H1 (cell line): ENCODE measurements around the gene ARHGEF4. TPM values are rescaled to one million over a fixed set of nuclear protein-coding genes. Genes with fewer than 3 reads are reported as not detected.

ENCODE experiments used
- BRCA1 ChIP-seq: IDR thresholded peaks from 2 replicates; pipeline ENCODE4 v1.6.1; 2012; ENCODE audit warnings: low read depth, low read length, improper control_type of control experiment
- CEBPB ChIP-seq: IDR thresholded peaks from 2 replicates; pipeline ENCODE4 v1.6.1; 2012; ENCODE audit warnings: low read depth, low read length
- CTCF ChIP-seq, 3 experiments: IDR thresholded peaks; 1 replicate in 2 of 3; 2 replicates in 1 of 3; pipeline versions ENCODE4 v1.5.1 to v1.6.1; 2011; ENCODE audit warnings: low read length in 3 of 3, mild to moderate bottlenecking in 3 of 3, inconsistent platforms in 2 of 3, low read depth in 1 of 3, moderate library complexity in 1 of 3; ENCODE audit not compliant: insufficient read depth in 1 of 3; ENCODE audit errors: control extremely low read depth in 1 of 3
- RAD21 ChIP-seq, 2 experiments: IDR thresholded peaks in 1 of 2; conservative IDR thresholded peaks in 1 of 2; 2 replicates each; pipeline ENCODE4 v1.6.1; 2011; ENCODE audit warnings: low read depth in 2 of 2, low read length in 2 of 2, improper control_type of control experiment in 1 of 2, inconsistent platforms in 1 of 2, mild to moderate bottlenecking in 1 of 2, moderate library complexity in 1 of 2
- RBBP5 ChIP-seq: IDR thresholded peaks from 2 replicates; pipeline ENCODE4 v1.7.1; 2012; ENCODE audit warnings: low read depth, mild to moderate bottlenecking, inconsistent platforms, low read length, moderate library complexity, borderline replicate concordance
- RNF2 ChIP-seq: fragments of 200-900, 300-1000 bp; sonication (generic); IDR thresholded peaks from 2 replicates; pipeline ENCODE4 v1.7.1; 2016; ENCODE audit warnings: borderline replicate concordance, low read depth, mild to moderate bottlenecking, antibody characterized with exemption, low read length; ENCODE audit not compliant: poor library complexity, severe bottlenecking; ENCODE audit errors: missing control alignments
- polyA plus RNA-seq, 7 experiments: library from polyadenylated mRNA; depleted of rRNA in 3 of 7; stranded (reverse) in 5 of 7; unstranded in 2 of 7; fragments of >200 nt in 5 of 7; fragments of 200-250 nt in 2 of 7; gene quantifications; 1 replicate in 5 of 7; 2 replicates in 1 of 7; 4 replicates in 1 of 7; pipeline versions ENCODE4 v1.2.1 to v1.2.3, GENCODE V29; 2011 to 2013; ENCODE audit warnings: missing spikeins in 2 of 7, mixed read lengths in 2 of 7
- total RNA-seq: library from RNA; stranded (reverse); fragmentation: NEBNext Ultra II Directional; extraction: Animal tissue kit (Norgen Biotek cat#: 25700); gene quantifications from 2 replicates; pipeline ENCODE4 v1.2.1, GENCODE V29; 2021

Gene ARHGEF4
- total and polyA plus RNA-seq, 2 of the 8 experiments (the other 6 are each of a cell fraction or from before 2014, with no cell fraction given), result 10.6 to 14.6 TPM

- TF ChIP-seq CTCF (IDR thresholded peaks at IDR 0.05; ENCODE audit: control extremely low read depth in 1 of 3, insufficient read depth in 1 of 3, low read depth in 1 of 3, low read length in 3 of 3) (peak in 1 of 3 experiments; percentile 46; a peak in 2 of 4 replicates), BRCA1 (no peak), RNF2 (no peak), RBBP5 (no peak), CEBPB (no peak), RAD21 (IDR thresholded peaks at IDR 0.05 in 1 of 2, conservative IDR thresholded peaks at IDR 0.05 in 1 of 2; ENCODE audit: low read depth in 2 of 2, low read length in 2 of 2) (peak in 1 of 2 experiments; percentile 30; a peak in 2 of 4 replicates)
Measured at GRCh38 chr2:130819608-130820278, 17.0 kb upstream of the ARHGEF4 start (continued).
